HEK293T (cell line): Measurements from ENCODE around the gene PFKL.

Experiments used
- CTCF ChIA-PET: fragments of 350-600 bp; formaldehyde crosslinking; extraction: SDS; loops from one replicate; lab custom pipeline; 2021; ENCODE audit warnings: antibody characterized with exemption, inconsistent platforms; lab: Yijun Ruan, JAX
- POLR2A ChIA-PET: fragments of 350-600 bp; formaldehyde crosslinking; extraction: SDS; loops from one replicate; lab custom pipeline; 2020; ENCODE audit warnings: antibody characterized with exemption, inconsistent platforms; lab: Yijun Ruan, JAX
- DNase-seq: peaks from one replicate; pipeline ENCODE4 v3.0.0; 2012; ENCODE audit warnings: mixed read lengths; ENCODE audit errors: extremely low spot score
- ARNT ChIP-seq: fragments of 450-650 bp; IDR thresholded peaks from 2 replicates; pipeline ENCODE4 v1.6.1; 2017; ENCODE audit warnings: mild to moderate bottlenecking
- BHLHE40 ChIP-seq: fragments of 450-650 bp; IDR thresholded peaks from 2 replicates; pipeline ENCODE4 v1.6.1; 2016; ENCODE audit warnings: mild to moderate bottlenecking, moderate library complexity, borderline replicate concordance
- CTBP1 ChIP-seq: fragments of 450-650 bp; IDR thresholded peaks from 2 replicates; pipeline ENCODE4 v1.6.1; 2016; ENCODE audit warnings: borderline replicate concordance
- ELF4 ChIP-seq: fragments of 450-650 bp; IDR thresholded peaks from 2 replicates; pipeline ENCODE4 v1.6.1; 2017; ENCODE audit warnings: antibody characterized with exemption
- FOXA1 ChIP-seq: fragments of 450-650 bp; IDR thresholded peaks from 2 replicates; pipeline ENCODE4 v1.6.1; 2016; ENCODE audit warnings: mild to moderate bottlenecking
- FOXK2 ChIP-seq: fragments of 450-650 bp; IDR thresholded peaks from 2 replicates; pipeline ENCODE4 v1.6.1; 2016; ENCODE audit warnings: mild to moderate bottlenecking
- FOXM1 ChIP-seq: fragments of 450-650 bp; IDR thresholded peaks from 2 replicates; pipeline ENCODE4 v1.6.1; 2017; ENCODE audit warnings: mild to moderate bottlenecking, borderline replicate concordance
- HDGF ChIP-seq: fragments of 450-650 bp; IDR thresholded peaks from 2 replicates; pipeline ENCODE4 v1.6.1; 2017; ENCODE audit warnings: antibody characterized with exemption, borderline replicate concordance
- L3MBTL2 ChIP-seq: fragments of 450-650 bp; conservative IDR thresholded peaks from 2 replicates; pipeline ENCODE4 v1.6.1; 2016; ENCODE audit warnings: mild to moderate bottlenecking
- LEF1 ChIP-seq: fragments of 450-650 bp; IDR thresholded peaks from 2 replicates; pipeline ENCODE4 v1.6.1; 2017; ENCODE audit warnings: mild to moderate bottlenecking, borderline replicate concordance
- NFRKB ChIP-seq: fragments of 450-650 bp; IDR thresholded peaks from 2 replicates; pipeline ENCODE4 v1.6.1; 2016; ENCODE audit warnings: mild to moderate bottlenecking, moderate library complexity
- PKNOX1 ChIP-seq: fragments of 450-650 bp; IDR thresholded peaks from 2 replicates; pipeline ENCODE4 v1.6.1; 2016
- SP1 ChIP-seq: fragments of 450-650 bp; IDR thresholded peaks from 2 replicates; pipeline ENCODE4 v1.6.1; 2017
- SUZ12 ChIP-seq: fragments of 450-650 bp; IDR thresholded peaks from 2 replicates; pipeline ENCODE4 v1.6.1; 2016; ENCODE audit warnings: mild to moderate bottlenecking
- TARDBP ChIP-seq: fragments of 450-650 bp; IDR thresholded peaks from 2 replicates; pipeline ENCODE4 v1.6.1; 2016
- ZNF384 ChIP-seq: fragments of 450-650 bp; IDR thresholded peaks from 2 replicates; pipeline ENCODE4 v1.6.1; 2016

PFKL gene

DNA sequence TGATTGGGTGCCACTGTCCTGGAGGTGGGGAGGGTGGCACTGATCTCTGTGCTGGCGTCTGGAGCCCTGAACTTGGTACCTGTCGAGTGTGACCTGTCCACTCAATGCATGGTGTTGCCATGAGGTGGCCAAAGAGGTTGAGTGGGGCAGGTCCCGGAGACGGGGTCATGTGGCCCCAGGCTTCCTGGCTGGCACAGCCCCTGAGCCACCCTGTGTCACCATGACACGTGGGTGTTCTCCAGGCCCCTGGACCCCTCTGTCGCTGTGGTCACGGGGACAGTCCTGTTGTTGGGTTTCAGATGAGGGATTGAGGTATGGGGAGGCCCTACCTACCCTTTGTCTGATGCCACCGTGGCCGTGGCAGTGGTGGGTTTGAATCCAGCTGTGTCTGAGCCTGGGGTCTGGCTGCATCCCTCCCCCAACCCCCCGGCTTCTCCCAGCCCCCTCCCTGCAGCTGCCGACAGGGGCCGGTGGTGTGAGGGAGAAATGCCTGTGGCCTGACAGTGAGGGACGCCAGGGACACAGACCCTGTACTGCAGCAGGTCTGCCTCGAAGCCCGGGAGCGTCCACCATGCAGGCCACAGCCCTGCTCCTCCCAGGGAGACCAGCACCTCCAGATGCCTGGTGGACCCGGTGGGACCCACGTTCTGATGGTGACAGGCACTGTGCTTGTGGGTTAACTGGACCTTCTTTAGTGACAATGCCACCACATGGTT, 65.6 kb downstream of the PFKL start:
- ChIA-PET POLR2A (no interaction called here), CTCF (no interaction called here)
- no peak for DNase-seq

GRCh38 chr21:44365967-44366585, 66.2 kb downstream of the PFKL start:
- ChIA-PET POLR2A (no interaction called here), CTCF (no interaction called here)
- TF ChIP-seq ELF4 = no peak
- DNase-seq = no peak

More for the DNA sequence above, 65.6 kb downstream of the PFKL start:
- TF ChIP-seq ARNT (no peak), CTBP1 (no peak), ELF4 (no peak), L3MBTL2 (no peak), TARDBP (no peak), FOXA1 (no peak), SP1 (no peak), FOXM1 (no peak), ZNF384 (no peak), BHLHE40 (no peak), HDGF (no peak), LEF1 (no peak), FOXK2 (no peak), PKNOX1 (no peak), NFRKB (no peak), SUZ12 (no peak)

DNA sequence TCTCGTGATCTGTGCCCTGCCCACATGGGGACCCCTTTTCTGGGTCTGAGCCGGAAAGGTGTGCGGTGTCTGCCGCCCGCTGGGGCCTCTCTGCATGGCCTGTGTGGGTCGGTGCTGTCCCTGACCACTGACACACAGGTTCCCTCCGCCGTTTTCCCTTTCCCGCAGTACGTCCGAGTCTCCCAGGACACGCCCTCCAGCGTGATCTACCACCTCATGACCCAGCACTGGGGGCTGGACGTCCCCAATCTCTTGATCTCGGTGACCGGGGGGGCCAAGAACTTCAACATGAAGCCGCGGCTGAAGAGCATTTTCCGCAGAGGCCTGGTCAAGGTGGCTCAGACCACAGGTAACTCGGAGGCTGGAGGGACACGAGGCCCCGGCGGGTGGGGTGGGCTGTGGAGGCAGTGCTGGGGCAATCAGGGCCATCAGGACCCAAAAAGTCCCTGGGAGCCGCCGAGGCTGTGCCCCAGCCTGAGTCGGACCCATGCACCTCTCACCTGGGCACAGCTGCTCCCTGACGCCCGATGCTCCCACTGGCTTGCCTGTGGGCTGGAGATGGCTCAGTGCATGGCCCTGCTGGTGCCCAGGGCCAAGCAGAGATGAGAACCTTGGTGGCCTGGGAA, 66.8 kb downstream of the PFKL start:
- POLR2A ChIA-PET = no interaction called here
- CTCF ChIA-PET = no interaction called here
- no peak for DNase-seq
- TF ChIP-seq ZNF384 (no peak), FOXA1 (no peak), HDGF (no peak), PKNOX1 (no peak), ELF4 (no peak), SP1 (no peak), FOXM1 (no peak), BHLHE40 (no peak)

GRCh38 chr21:44368711-44369446, 69.0 kb downstream of the PFKL start:
- ChIA-PET POLR2A (no interaction called here), CTCF (no interaction called here)
- DNase-seq = no peak
- no peak for TF ChIP-seq HDGF
- TF ChIP-seq ARNT = no peak
- TF ChIP-seq CTBP1 = no peak
- no peak for TF ChIP-seq FOXM1
- TF ChIP-seq L3MBTL2 = no peak
- no peak for TF ChIP-seq SP1
- no peak for TF ChIP-seq ZNF384
- no peak for TF ChIP-seq FOXK2
- TF ChIP-seq PKNOX1 = no peak
- no peak for TF ChIP-seq TARDBP
- no peak for TF ChIP-seq FOXA1
- TF ChIP-seq ELF4 = no peak
- TF ChIP-seq NFRKB = no peak
- no peak for TF ChIP-seq LEF1
- TF ChIP-seq SUZ12 = no peak
- TF ChIP-seq BHLHE40 = no peak

DNA sequence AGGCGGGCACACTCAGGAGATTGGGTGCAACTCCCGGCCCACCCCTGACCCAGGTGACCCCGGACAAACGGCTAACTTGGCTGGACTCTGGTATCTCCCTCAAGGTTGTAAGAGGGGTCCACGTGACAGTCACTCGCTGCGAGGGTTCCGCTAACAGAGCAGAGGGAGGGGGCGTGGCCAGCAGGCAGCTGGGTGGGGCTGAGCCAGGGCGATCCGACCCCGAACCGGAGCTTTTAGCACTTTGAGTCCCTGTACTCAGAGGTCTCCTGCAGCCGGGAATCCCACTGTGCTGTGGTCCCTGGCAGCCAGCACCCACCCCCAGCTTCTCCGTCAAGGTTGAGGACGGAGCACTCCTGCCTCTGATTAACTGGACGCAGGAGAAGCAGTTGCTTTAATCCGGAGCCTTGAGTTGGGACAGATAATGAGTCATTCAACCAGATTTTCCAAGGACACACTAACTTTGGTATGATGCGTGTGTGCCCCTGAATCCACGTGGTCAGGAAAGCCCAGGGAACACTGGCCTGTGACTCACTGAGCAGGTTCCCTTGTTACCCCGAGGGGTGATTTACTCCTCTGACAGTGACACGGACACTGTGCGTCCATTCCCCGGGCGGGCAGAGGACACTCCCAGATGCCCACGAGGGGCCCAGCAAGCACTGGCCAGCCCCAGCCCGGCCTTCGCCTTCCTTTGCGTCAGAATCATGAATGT, 70.3 kb downstream of the PFKL start:
- POLR2A ChIA-PET = interaction anchor here (1.0 kb wide), 1 partner anchor 32 kb away, joined by 6 read pairs; no protein-coding TSS in a partner anchor
- peak; percentile 70 for DNase-seq

More for the DNA sequence above, 70.3 kb downstream of the PFKL start:
- CTCF ChIA-PET = no interaction called here
- TF ChIP-seq SUZ12 (no peak), PKNOX1 (no peak), SP1 (no peak), ARNT (no peak), BHLHE40 (no peak), HDGF (no peak), CTBP1 (no peak), NFRKB (no peak), LEF1 (no peak)
